Smooth muscle cell (in vitro differentiated cells): ENCODE results near the gene FAM200A. TPM values are rescaled to one million over a fixed set of nuclear protein-coding genes. Genes with fewer than 3 reads are reported as not detected.

Experiments used
- DNase-seq: peaks from one replicate; lab custom pipeline; 2025; ENCODE audit not compliant: unreplicated experiment; lab: John Stamatoyannopoulos, UW
- H2AFZ ChIP-seq: fragments of 200-600 bp; sonication (generic); 2 replicates; pipeline ENCODE4 v1.6.0; 2016; ENCODE audit warnings: antibody characterized with exemption, low read depth, mild to moderate bottlenecking
- H3F3A ChIP-seq: fragments of 200-600 bp; sonication (generic); 2 replicates; pipeline ENCODE4 v1.6.0; 2017; ENCODE audit warnings: antibody characterized with exemption, low read depth
- H3K27ac ChIP-seq: fragments of 200-600 bp; sonication (generic); 2 replicates; pipeline ENCODE4 v1.5.1; 2016; ENCODE audit warnings: low read depth, mild to moderate bottlenecking
- H3K27me3 ChIP-seq: fragments of 200-600 bp; sonication (generic); 2 replicates; pipeline ENCODE4 v1.6.1; 2016; ENCODE audit warnings: low read depth, mild to moderate bottlenecking
- H3K36me3 ChIP-seq: fragments of 200-600 bp; sonication (generic); 2 replicates; pipeline ENCODE4 v1.5.1; 2016; ENCODE audit warnings: low read depth
- H3K4me1 ChIP-seq: fragments of 200-600 bp; sonication (generic); 2 replicates; pipeline ENCODE4 v1.5.1; 2016; ENCODE audit warnings: low read depth
- H3K4me2 ChIP-seq: fragments of 200-600 bp; sonication (generic); 2 replicates; pipeline ENCODE4 v1.6.0; 2016; ENCODE audit warnings: mild to moderate bottlenecking
- H3K4me3 ChIP-seq: fragments of 200-600 bp; sonication (generic); 2 replicates; pipeline ENCODE4 v1.5.1; 2016; ENCODE audit warnings: mild to moderate bottlenecking
- H3K79me2 ChIP-seq: fragments of 200-600 bp; sonication (generic); 2 replicates; pipeline ENCODE4 v1.6.0; 2016; ENCODE audit warnings: low read depth, mild to moderate bottlenecking
- H3K9ac ChIP-seq: fragments of 200-600 bp; sonication (generic); 2 replicates; pipeline ENCODE4 v1.6.0; 2016; ENCODE audit warnings: low read depth
- H3K9me3 ChIP-seq: fragments of 200-600 bp; sonication (generic); replicated peaks from 2 replicates; pipeline ENCODE4 v1.5.1; 2016; ENCODE audit warnings: low read depth
- H4K20me1 ChIP-seq: fragments of 200-600 bp; sonication (generic); 2 replicates; pipeline ENCODE4 v1.6.0; 2016; ENCODE audit warnings: low read depth
- WGBS: methylation state at CpG from one replicate; pipeline ENCODE4 v1.1.7; 2016; ENCODE audit warnings: low lambda C conversion rate; 5-methylcytosine and 5-hydroxymethylcytosine counted together
- polyA plus RNA-seq: library from polyadenylated mRNA; unstranded; fragments of >200 nt; fragmentation: Nextera tagmentation; extraction: Ambion mirVana; gene quantifications from 2 replicates; pipeline ENCODE4 v1.2.1, GENCODE V29; 2016
- total RNA-seq: library from RNA; depleted of rRNA; stranded (reverse); fragments of >200 nt; gene quantifications from 2 replicates; pipeline ENCODE4 v1.2.3, GENCODE V29; 2014
- TF ChIP-seq, protein P1 (sequence below): fragments of 200-600 bp; sonication (generic); IDR thresholded peaks from 2 replicates; pipeline ENCODE4 v1.5.1; 2017; ENCODE audit warnings: borderline replicate concordance, mild to moderate bottlenecking, antibody characterized with exemption; ENCODE audit not compliant: insufficient read depth, poor library complexity, severe bottlenecking

Gene FAM200A
- total and polyA plus RNA-seq, 2 experiments from 2014 or later = 8.1 to 10.0 TPM

DNA sequence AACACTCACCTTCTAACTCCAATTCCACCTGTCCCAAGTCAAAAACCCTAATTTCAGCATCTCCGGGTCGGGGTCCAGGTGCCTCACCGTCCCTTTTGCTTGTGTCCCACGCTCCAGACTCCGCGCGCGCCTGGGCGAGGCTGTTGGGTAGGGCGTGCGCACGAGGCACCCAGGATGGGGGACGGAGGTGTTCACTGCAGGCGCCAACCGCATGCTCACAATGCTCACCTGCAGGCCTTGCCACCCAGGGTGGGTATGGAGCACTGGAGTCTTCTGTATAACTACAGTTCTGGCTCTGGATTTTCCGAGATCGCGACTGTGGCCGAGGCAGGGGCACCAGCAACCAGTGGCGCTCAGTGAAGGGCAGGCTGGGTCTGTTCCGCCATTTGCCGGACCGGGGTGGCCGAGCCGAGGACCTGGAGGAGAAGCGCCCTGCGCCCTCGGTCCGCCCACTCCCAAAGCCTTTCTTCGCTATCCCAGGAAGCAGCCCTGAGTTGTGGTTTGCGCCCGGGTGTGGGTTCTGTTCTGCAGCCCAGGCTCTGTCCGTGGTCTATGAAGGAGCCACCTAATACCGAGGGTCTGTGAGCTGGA, 8.7 kb downstream of the FAM200A start:
- peaks cover 16% of the 10 kb centered on the region for H3K36me3 ChIP-seq
- no peaks in the 10 kb centered on the region for H3F3A ChIP-seq
- no peaks in the 10 kb centered on the region for H3K27me3 ChIP-seq
- DNase-seq = no peak
- H3K4me1 ChIP-seq = no peaks in the 10 kb centered on the region
- H3K27ac ChIP-seq = no peak overlapping the region
- H2AFZ ChIP-seq = no peak overlapping the region
- H3K4me3 ChIP-seq = no peak overlapping the region
- no peaks in the 10 kb centered on the region for H3K79me2 ChIP-seq
- no peaks in the 10 kb centered on the region for H4K20me1 ChIP-seq
- TF ChIP-seq, protein P1, sequence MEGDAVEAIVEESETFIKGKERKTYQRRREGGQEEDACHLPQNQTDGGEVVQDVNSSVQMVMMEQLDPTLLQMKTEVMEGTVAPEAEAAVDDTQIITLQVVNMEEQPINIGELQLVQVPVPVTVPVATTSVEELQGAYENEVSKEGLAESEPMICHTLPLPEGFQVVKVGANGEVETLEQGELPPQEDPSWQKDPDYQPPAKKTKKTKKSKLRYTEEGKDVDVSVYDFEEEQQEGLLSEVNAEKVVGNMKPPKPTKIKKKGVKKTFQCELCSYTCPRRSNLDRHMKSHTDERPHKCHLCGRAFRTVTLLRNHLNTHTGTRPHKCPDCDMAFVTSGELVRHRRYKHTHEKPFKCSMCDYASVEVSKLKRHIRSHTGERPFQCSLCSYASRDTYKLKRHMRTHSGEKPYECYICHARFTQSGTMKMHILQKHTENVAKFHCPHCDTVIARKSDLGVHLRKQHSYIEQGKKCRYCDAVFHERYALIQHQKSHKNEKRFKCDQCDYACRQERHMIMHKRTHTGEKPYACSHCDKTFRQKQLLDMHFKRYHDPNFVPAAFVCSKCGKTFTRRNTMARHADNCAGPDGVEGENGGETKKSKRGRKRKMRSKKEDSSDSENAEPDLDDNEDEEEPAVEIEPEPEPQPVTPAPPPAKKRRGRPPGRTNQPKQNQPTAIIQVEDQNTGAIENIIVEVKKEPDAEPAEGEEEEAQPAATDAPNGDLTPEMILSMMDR = no peak
- H3K4me2 ChIP-seq = no peak overlapping the region
- H3K9ac ChIP-seq = no peak overlapping the region
- 99% methylated on average over 34 of the region's 34 CpGs for WGBS
- peaks cover 15% of the 10 kb centered on the region for H3K9me3 ChIP-seq

DNA sequence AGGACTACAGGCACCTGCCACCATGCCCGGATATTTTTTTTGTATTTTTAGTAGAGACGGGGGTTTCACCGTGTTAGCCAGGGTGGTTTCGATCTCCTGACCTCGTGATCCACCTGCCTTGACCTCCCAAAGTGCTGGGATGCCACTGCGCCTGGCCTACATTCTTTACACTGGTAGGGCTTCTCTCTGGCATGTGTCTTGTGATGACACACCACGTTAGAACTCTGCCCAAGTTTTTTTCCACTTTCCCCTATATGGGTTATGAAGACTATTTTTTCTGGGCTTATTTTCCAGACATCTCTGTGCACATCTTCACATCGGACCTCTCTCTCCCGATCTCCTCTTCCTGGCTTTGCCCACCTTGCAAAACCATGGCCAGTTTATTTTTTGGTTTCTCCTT, 10.7 kb downstream of the FAM200A start:
- 92% methylated on average over 9 of the region's 9 CpGs for WGBS
- no peak overlapping the region for H3K9ac ChIP-seq
- H3K27me3 ChIP-seq = no peaks in the 10 kb centered on the region
- H3K4me3 ChIP-seq = no peak overlapping the region
- no peaks in the 10 kb centered on the region for H4K20me1 ChIP-seq
- no peak overlapping the region for H3K4me2 ChIP-seq
- no peaks in the 10 kb centered on the region for H3K79me2 ChIP-seq
- TF ChIP-seq, protein P1 = no peak
- H3K27ac ChIP-seq = no peak overlapping the region
- no peak for DNase-seq
- peaks cover 11% of the 10 kb centered on the region for H3K9me3 ChIP-seq
- H3K4me1 ChIP-seq = no peaks in the 10 kb centered on the region
- no peaks in the 10 kb centered on the region for H3K36me3 ChIP-seq
- no peak overlapping the region for H2AFZ ChIP-seq
- no peaks in the 10 kb centered on the region for H3F3A ChIP-seq

DNA sequence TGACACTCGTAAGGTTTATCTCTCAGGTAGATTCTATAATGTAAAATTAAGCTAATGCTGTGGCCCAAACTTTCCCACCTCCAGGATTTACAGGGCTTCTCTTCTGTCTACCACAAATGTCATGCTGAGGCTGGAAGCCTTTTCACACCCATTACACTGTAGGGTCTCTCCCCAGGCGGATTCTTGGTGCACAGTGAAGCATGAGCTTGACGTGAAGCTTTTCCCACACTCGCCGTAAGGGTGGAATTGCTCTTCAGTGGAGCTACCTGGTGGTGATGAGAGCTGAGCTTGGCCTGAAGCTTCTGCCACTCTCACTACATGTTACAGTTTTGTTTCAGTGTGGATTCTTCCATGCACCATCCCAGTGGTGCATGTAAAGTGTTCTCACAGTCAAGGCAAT, 11.4 kb downstream of the FAM200A start:
- TF ChIP-seq, protein P1 = no peak
- Histone ChIP-seq H4K20me1 (no peaks in the 10 kb centered on the region), H3K4me3 (no peak overlapping the region), H3K79me2 (no peaks in the 10 kb centered on the region), H3K27me3 (no peaks in the 10 kb centered on the region), H3K4me2 (no peak overlapping the region), H3K9ac (no peak overlapping the region), H3K4me1 (no peaks in the 10 kb centered on the region), H3F3A (no peaks in the 10 kb centered on the region), H3K9me3 (peaks cover 11% of the 10 kb centered on the region), H3K36me3 (no peaks in the 10 kb centered on the region), H2AFZ (no peak overlapping the region), H3K27ac (no peak overlapping the region)
- WGBS = 95% methylated on average over 5 of the region's 5 CpGs
- no peak for DNase-seq

DNA sequence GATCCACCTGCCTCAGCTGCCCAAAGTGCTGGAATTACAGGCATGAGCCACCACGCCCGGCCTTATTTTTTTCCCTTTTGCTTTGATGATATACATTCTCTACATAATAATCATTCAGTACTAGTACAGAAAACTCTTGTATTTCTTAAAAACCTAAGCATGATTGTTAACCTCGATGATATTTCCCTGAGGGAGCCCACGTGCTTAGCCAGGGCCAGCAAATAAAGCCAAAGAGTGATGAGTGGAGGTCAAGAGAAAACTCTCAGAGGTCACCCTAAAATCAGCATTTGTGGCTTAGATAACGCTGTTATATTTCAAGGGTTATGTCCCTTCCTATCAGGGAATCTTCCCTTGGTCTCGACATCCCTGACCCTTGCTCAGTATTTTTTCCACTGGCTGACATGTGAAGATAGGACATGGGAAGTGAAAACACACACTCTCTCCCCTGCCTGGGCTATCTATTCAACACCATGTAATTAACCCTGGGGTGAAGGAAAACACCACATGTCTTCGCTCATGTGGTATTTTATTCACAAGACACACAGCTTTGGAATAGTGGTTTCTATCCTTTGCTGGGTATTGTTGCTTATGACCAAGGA, 12.6 kb downstream of the FAM200A start:
- Histone ChIP-seq H3K4me1 (no peaks in the 10 kb centered on the region), H4K20me1 (no peaks in the 10 kb centered on the region), H3K79me2 (no peaks in the 10 kb centered on the region), H3K4me3 (no peak overlapping the region), H3K36me3 (no peaks in the 10 kb centered on the region), H3K27me3 (no peaks in the 10 kb centered on the region), H3K9me3 (peaks cover 7% of the 10 kb centered on the region), H3F3A (no peaks in the 10 kb centered on the region), H3K9ac (no peak overlapping the region), H2AFZ (no peak overlapping the region), H3K4me2 (no peak overlapping the region), H3K27ac (no peak overlapping the region)
- TF ChIP-seq, protein P1 = no peak
- WGBS = 92% methylated on average over 7 of the region's 7 CpGs
- DNase-seq = no peak
